Activated CD8-positive, alpha-beta memory T cell treated with anti-CD3 and anti-CD28 coated beads, Interleukin-2, amount 50 U/mL, for 4 hours (primary cell): ENCODE data around the gene TMEM132C.
"Not testable (repeated sequence)": the region's sequence is repeated elsewhere in the genome, so short reads cannot be mapped to it uniquely, and the experiment has no call there.

Source experiments
- DNase-seq: peaks from one replicate; pipeline ENCODE4 v3.0.0-alpha.2; 2020

TMEM132C gene

DNA sequence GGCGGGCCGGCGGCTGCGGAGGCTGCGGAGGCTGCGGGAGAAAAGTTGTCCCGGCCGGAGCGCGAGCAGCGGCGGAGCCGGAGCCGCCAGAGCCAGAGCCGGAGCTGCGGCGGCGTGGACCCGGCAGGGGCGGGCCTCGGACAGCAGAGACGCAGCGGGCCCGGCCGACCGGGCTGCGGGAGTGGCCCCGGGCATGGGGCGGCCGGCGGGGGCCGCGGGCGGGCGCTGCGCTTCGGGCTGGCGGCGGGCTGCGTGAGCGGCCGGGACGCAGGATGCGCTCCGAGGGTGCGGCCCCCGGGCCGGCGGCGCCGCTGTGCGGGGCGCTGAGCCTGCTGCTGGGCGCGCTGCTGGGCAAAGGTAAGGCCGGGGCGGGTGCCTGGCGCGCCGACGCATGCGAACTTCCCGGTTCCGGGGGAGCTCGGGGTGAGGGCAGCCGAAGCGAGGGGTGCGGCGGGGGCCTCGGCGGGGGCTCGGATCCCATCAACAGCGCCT lies at the start of gene TMEM132C:
Gene TMEM132C, plus strand, starts transcription at position 40 of the 492 bp plus-strand sequence. Its CDS starts 233 bp downstream, at position 273.
- DNase-seq, result no peak

DNA sequence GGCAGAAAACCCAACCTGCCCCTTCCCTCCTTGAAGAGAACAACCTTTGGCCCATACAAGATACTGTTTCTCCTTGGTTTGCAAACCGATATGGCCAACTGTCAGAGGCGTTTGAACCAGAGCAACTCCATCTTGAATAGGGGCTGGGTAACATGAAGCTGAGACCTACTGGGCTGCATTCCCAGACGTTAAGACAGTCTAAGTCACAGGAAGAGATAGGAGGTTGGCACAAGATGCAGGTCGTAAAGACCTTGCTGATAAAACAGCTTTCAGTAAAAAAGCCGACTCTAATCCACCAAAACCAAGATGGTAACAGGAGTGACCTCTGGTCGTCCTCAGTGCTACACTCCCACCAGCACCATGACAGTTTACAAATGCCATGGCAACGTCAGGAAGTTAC lies 42.7 kb upstream of the TMEM132C start:
- no peak for DNase-seq

- DNase-seq, result no peak
These were observed 38.4 kb upstream of the TMEM132C start for GRCh38 chr12:128228581-128228980.

- no peak for DNase-seq
These were observed 31.1 kb upstream of the TMEM132C start for GRCh38 chr12:128235635-128236417.

DNA sequence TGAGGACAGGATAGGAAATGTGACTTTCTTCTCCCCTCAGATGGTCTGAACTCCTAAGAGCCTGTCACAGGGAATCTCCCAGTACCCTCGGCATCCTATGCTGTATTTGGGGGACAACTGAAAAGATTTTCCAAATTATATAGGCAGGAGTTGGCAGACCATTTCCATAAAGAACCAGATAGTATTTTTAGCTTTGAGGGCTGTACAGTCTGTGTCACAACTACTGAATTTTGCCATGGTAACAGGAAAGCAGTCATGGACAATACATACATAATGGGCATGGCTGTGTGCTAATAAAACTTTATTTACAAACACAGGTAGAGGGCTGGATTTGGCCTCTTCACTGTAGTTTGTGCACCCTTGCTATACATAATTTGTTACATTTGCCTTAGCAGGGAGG lies 30.4 kb upstream of the TMEM132C start:
- DNase-seq, result no peak

DNA sequence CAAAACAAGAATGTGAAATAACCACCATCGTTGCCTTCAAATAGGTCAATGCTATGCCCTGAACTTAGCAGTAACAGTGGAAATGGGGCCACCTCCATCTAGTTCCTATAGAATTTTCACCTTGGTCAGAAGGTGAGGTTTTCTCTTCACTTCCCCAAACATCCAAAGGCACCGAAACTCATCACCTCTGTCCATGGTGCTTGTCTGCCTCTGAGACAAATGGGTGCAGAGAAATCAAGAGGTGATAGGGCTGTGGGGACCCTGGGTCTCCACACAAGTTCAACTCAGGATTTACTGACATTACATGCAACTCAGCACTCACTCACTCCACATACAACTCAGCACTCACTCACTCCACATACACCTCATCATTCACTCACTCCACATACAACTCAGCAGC lies 26.2 kb upstream of the TMEM132C start:
- no peak for DNase-seq

DNA sequence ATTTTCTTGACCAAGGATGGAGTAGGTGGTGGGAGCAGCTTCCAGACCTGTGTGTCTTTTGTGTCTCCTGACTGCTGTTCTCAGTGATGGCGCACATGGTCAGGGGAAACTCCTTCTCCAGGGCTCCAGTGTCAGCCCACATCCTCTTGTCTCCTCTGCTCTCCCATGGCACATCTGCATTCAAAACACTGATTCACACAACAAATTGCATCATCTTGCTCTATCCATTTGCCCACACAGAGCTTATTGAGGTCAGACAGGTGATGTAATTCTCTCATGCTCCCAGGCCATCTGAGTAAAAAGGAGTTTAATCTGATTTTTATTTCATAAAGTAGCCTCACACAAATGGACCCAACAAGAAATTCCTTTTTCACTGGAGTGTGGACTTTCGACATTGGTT lies 21.8 kb upstream of the TMEM132C start:
- no peak for DNase-seq

GRCh38 chr12:128245905-128246304 lies 21.1 kb upstream of the TMEM132C start:
- no peak for DNase-seq

DNA sequence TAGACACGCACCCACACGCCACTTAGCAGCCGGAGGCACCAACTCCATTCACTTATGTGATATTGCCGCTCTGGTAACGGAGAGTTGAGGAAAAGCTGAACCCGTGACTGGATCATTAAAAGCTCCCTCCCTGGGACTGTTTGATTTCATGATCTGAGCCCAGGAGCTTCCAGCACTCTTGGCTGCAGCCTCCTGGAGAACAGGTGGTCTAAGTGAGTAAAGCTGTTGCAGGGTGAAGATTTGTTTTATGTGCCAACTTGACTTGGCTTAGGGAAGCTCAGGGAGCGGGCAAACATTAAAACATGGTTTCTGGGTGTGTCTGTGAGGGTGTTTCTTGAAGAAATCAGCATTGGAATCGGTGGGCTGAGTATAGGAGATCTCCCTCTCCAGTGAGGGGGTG lies 16.9 kb upstream of the TMEM132C start:
- no peak for DNase-seq

DNA sequence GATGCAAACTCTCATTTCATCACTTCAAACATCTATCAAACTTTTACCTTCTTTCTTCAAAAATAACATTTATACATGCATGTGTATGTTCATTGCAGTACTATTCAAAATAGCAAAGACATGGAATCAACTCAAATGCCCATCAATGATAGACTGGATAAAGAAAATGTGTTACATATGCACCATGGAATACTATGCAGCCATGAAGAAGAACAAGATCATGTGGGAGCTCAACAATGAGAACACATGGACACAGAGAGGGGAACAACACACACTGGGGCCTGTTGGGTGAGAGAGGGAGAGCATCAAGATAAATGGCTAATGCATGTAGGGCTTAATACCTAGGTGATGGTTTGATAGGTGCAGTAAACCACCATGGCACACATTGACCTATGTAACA lies 13.1 kb upstream of the TMEM132C start:
- not testable (repeated sequence) for DNase-seq

- no peak for DNase-seq
These were observed 8.0 kb upstream of the TMEM132C start for GRCh38 chr12:128258866-128259555.

- DNase-seq, result no peak
These were observed 7.4 kb upstream of the TMEM132C start for GRCh38 chr12:128259556-128260070.

- DNase-seq, result no peak
These were observed 5.2 kb upstream of the TMEM132C start for GRCh38 chr12:128261757-128262156.

DNA sequence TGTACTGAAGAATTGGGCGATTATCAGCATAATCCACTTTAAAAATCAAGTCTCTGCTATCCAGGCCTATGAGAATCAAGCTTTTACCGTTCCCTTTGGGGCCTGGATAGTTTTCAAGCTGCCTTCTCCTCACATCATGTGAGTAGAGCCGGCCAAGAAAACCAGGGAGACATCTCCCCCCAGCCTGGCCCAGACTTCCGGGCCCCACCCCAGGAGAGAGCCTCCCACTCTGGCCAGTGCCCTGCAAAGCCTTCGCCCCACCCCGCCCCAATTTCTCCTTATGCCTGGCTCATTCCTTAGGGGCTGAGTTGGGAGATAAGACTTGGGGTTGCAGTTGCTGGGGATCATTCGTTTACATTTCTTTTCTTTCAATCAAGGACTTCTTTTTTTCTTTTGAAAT lies 1.4 kb upstream of the TMEM132C start:
- no peak for DNase-seq

DNA sequence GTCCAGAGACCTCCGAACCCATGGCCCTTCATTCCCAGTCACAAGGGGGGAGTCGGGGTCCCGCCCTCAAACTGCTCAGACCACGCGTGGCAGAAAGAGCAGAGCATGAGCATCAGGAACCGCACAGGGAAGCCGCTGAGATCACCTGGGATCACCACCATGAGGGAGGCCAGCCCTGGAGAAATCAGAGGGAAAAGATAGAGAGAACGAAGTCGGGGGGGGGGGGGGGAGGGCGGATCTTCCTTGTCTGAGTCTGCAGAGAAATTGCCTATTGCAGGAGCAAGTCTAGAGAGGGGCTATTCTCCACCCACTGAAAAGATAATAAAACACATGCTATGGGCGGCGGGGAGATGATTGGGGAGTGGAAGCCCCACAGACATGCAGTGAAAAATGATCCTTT lies 884 bp upstream of the TMEM132C start:
- no peak for DNase-seq

DNA sequence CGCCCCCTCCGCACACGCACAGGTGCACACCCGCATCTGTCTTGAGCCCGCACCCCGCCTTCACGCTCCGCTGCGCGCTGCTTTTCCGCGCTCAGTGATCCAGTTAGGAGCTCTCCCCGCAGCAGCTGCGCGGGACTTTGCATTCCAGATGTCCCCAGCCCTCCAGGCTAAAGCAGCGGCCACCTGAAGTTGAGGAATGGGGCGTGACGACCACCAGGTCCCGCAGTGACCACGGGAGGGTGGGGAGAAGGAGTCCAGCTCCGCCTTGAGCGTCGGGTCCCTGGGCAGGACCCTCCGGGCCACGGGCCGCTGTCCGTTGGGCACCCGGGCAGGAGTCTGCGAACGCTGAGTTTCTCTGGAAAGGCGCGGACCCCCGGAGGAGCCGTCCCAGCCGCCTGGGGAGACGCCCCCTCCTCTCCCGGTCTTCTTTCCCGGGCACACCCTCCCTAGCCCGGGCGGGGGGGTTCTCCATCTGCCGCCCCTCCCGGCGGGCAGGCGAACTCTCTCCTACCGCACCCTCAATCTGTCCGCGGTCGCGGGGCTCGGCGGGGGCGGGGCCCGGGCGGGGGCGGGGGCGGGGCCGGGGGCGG lies 334 bp upstream of the TMEM132C start:
- DNase-seq, result no peak

GRCh38 chr12:128267651-128268378 lies 845 bp downstream of the TMEM132C start:
- no peak for DNase-seq

- DNase-seq, result no peak
These were observed 1.5 kb downstream of the TMEM132C start for GRCh38 chr12:128268379-128268995.

DNA sequence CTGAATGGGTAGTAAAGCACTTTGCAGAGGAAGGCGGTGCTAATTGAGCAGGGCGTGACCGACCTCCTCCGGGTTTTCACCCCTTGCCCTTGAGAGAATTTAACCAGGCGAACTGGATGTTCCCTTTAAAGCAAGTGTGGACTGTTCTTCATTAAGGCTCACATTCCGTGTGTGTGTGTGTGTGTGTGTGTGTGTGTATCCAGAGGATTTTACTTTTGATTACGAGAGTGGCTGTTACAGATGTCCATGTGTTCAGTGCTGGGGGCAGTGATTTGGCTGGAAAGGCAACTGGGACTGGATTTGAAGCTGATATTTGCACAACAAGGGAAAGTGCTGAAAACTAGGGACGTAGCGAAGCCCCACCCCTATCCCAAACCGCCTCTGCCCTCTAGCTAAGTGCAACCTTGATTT lies 2.2 kb downstream of the TMEM132C start:
- no peak for DNase-seq

DNA sequence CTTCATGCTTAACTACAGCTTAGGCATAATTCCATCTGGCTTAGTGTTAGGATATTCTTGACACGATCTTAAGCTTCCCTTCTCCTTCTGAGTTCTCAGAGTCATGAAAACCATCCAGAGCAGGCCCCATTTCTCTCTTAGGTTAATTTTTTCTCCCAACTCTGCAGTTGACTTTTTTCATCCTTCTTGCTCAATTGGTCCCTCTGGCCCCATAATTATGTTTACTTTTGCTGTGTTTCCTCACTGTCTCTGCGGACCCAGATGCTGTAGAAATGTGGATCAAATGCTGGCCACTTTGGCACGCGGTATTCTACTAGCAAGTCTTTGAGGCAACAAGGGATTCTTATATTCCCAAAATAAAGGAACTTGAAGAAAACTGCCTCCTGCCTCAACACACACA lies 9.5 kb downstream of the TMEM132C start:
- no peak for DNase-seq

DNA sequence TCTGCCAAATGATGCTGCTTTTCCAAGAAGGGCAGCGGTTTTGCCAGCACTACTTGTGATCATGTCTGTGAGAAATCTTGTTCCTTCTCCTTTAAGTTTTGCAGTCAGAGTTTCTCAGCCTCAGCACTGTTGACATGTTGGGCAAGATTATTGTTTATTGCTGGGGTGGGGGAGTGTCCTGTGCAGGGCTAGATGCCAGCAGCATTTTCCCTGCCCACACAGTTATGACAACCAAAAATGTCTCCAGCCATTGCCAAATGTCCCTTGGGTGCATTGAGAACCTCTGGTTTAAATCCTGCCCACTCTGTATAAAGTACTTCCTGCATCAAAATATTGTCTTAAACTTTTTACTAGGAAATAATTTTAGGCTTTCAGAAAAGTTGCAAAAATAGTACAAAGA lies 20.0 kb downstream of the TMEM132C start:
- DNase-seq, result no peak

GRCh38 chr12:128288357-128288756 lies 21.4 kb downstream of the TMEM132C start:
- no peak for DNase-seq

DNA sequence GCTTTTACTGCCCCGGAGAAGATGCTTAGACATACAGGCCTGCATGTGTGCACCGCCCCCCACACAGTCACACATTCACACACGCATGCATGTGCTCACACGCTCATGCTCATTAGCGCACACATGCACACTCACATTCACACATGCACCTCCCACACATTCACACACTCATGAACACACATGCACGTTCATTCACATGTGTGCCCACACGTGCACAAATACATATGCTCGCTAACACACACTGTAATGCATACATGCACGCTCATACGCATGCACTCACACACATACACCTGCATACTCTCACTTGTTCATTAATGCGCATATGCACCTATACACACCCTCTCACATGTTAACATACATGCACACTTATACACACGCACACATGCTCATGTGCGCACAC lies 21.9 kb downstream of the TMEM132C start:
- DNase-seq, result no peak
